ENCODE data around the gene PITPNB. TPM values are rescaled to one million over a fixed set of nuclear protein-coding genes. Genes with fewer than 3 reads are reported as not detected.

PITPNB gene
- total and polyA plus RNA-seq, 2 of the 13 experiments (the other 11 are each of a cell fraction or from before 2014, with no cell fraction given), result 17.0 to 30.1 TPM

DNA sequence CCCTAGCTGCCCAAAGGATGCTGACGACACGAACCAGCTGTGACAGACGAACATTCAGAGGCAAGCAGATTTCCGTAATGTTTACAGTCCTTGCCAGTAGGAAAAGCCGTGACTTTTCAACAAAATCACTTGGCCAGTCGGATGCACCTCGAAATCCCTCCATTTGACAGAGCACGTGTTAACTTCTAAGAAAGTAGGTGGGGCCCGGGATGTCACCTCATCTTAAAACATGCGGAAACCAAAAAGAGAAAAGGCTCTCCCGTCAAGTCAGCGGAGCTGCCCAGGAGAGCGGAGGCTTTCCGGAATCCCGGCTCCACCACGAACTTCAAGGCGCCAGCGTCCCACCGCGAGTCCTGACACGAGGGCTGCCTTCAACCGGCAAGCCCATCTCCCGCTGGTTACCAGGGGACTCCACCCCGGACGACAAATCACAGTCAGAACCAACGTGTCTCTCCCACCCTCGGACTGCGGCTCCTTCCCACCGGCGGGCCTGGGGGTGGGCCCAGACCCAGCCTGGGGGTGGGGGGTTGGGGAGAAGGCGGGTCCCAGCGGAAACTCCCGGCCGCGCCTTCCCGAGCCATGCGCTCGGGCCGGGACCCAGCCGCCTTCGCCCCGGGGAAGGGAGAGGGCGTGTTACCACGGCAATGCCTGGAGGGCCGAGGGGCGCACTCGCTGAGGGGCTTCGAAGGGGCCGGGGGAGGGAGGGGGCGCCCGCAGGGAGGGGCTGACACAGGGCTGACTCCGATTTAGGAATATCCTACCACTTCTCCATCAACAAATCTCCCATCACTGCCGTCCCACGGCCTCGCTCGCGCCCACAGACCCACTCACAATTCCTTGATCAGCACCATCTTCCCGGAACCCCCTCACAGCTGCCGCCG, 475 bp downstream of the PITPNB start (continued):
- TF ChIP-seq, protein P1, sequence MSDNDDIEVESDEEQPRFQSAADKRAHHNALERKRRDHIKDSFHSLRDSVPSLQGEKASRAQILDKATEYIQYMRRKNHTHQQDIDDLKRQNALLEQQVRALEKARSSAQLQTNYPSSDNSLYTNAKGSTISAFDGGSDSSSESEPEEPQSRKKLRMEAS (IDR thresholded peaks at IDR 0.05), result peak; percentile 11
- no peak for TF ChIP-seq FOXJ3 (CRISPR knock-in tag; IDR thresholded peaks at IDR 0.05; ENCODE audit: borderline replicate concordance)
- TF ChIP-seq CENPT (CRISPR knock-in tag; IDR thresholded peaks at IDR 0.05; ENCODE audit: low read depth), result no peak
- no peak for TF ChIP-seq ZNF234 (CRISPR knock-in tag; conservative IDR thresholded peaks at IDR 0.05)
- no peak for TF ChIP-seq MXD4 (CRISPR knock-in tag; IDR thresholded peaks at IDR 0.05)
- TF ChIP-seq PHF20 (CRISPR knock-in tag; IDR thresholded peaks at IDR 0.05), result no peak
- no peak for TF ChIP-seq SCMH1 (CRISPR knock-in tag; IDR thresholded peaks at IDR 0.05; ENCODE audit: borderline replicate concordance)
- TF ChIP-seq ZNF777 (CRISPR knock-in tag; IDR thresholded peaks at IDR 0.05), result peak; percentile 5; the same call in 1 of the 2 replicates
- TF ChIP-seq, protein P2, sequence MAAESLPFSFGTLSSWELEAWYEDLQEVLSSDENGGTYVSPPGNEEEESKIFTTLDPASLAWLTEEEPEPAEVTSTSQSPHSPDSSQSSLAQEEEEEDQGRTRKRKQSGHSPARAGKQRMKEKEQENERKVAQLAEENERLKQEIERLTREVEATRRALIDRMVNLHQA (CRISPR knock-in tag; IDR thresholded peaks at IDR 0.05), result no peak
- no peak for TF ChIP-seq MBNL3 (CRISPR knock-in tag; conservative IDR thresholded peaks at IDR 0.05)
- TF ChIP-seq XBP1 (CRISPR knock-in tag; IDR thresholded peaks at IDR 0.05), result no peak
- TF ChIP-seq ZNF569 (CRISPR knock-in tag; IDR thresholded peaks at IDR 0.05; ENCODE audit: borderline replicate concordance), result no peak
- TF ChIP-seq ZNF225 (CRISPR knock-in tag; IDR thresholded peaks at IDR 0.05), result no peak; the same call in 1 of the 2 replicates
- no peak for TF ChIP-seq ZNF484 (CRISPR knock-in tag; IDR thresholded peaks at IDR 0.05; ENCODE audit: borderline replicate concordance, low read depth)
- TF ChIP-seq ASH2L (IDR thresholded peaks at IDR 0.05; ENCODE audit: insufficient read length, low read depth, low read length), result peak; percentile 67
- no peak for TF ChIP-seq ZNF660 (CRISPR knock-in tag; IDR thresholded peaks at IDR 0.05; ENCODE audit: borderline replicate concordance, low read depth)
- TF ChIP-seq ZNF382 (CRISPR knock-in tag; IDR thresholded peaks at IDR 0.05; ENCODE audit: borderline replicate concordance), result no peak
- no peak for TF ChIP-seq JUNB (CRISPR knock-in tag; IDR thresholded peaks at IDR 0.05; ENCODE audit: borderline replicate concordance)
- no peak for TF ChIP-seq RFXANK (CRISPR knock-in tag; IDR thresholded peaks at IDR 0.05)
- TF ChIP-seq, protein P3, sequence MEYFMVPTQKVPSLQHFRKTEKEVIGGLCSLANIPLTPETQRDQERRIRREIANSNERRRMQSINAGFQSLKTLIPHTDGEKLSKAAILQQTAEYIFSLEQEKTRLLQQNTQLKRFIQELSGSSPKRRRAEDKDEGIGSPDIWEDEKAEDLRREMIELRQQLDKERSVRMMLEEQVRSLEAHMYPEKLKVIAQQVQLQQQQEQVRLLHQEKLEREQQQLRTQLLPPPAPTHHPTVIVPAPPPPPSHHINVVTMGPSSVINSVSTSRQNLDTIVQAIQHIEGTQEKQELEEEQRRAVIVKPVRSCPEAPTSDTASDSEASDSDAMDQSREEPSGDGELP (IDR thresholded peaks at IDR 0.05; ENCODE audit: borderline replicate concordance, low read depth), result peak; percentile 43; the same call in 1 of the 2 replicates
- TF ChIP-seq, protein P4, sequence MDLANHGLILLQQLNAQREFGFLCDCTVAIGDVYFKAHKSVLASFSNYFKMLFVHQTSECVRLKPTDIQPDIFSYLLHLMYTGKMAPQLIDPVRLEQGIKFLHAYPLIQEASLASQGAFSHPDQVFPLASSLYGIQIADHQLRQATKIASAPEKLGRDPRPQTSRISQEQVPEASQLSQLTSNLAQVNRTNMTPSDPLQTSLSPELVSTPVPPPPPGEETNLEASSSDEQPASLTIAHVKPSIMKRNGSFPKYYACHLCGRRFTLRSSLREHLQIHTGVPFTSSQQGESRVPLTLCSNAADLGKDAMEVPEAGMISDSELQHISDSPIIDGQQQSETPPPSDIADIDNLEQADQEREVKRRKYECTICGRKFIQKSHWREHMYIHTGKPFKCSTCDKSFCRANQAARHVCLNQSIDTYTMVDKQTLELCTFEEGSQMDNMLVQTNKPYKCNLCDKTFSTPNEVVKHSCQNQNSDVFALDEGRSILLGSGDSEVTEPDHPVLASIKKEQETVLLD (CRISPR knock-in tag; IDR thresholded peaks at IDR 0.05; ENCODE audit: low read depth), result no peak
- TF ChIP-seq, protein P5, sequence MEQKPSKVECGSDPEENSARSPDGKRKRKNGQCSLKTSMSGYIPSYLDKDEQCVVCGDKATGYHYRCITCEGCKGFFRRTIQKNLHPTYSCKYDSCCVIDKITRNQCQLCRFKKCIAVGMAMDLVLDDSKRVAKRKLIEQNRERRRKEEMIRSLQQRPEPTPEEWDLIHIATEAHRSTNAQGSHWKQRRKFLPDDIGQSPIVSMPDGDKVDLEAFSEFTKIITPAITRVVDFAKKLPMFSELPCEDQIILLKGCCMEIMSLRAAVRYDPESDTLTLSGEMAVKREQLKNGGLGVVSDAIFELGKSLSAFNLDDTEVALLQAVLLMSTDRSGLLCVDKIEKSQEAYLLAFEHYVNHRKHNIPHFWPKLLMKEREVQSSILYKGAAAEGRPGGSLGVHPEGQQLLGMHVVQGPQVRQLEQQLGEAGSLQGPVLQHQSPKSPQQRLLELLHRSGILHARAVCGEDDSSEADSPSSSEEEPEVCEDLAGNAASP (CRISPR knock-in tag; IDR thresholded peaks at IDR 0.05; ENCODE audit: borderline replicate concordance), result peak; percentile 7; the same call in 1 of the 2 replicates
- TF ChIP-seq ZFP62 (CRISPR knock-in tag; IDR thresholded peaks at IDR 0.05), result no peak
- no peak for TF ChIP-seq SP5 (CRISPR knock-in tag; IDR thresholded peaks at IDR 0.05; ENCODE audit: borderline replicate concordance, low read depth)
- TF ChIP-seq HNF4A (CRISPR knock-in tag; IDR thresholded peaks at IDR 0.05), result no peak
- TF ChIP-seq GATAD1 (CRISPR knock-in tag; IDR thresholded peaks at IDR 0.05), result no peak
- TF ChIP-seq ZNF430 (CRISPR knock-in tag; IDR thresholded peaks at IDR 0.05), result 0 out of 2 replicates have a peak, but pooled peaks have one; percentile 26
